Measurements from ENCODE around the gene CCDC148.
A peak's percentile ranks its signal among the peaks of the same experiment; 100 is the strongest.
"Not testable (repeated sequence)": the region's sequence is repeated elsewhere in the genome, so short reads cannot be mapped to it uniquely, and the experiment has no call there.

The CCDC148 gene

GRCh38 chr2:158290225-158290624 lies 166.3 kb downstream of the CCDC148 start:
- no peak for DNase-seq (ENCODE audit: low spot score)

GRCh38 chr2:158276619-158277471 lies 179.7 kb downstream of the CCDC148 start:
- no peak for DNase-seq (ENCODE audit: low spot score)

GRCh38 chr2:158273791-158274190 lies 182.8 kb downstream of the CCDC148 start:
- no peak for DNase-seq (ENCODE audit: low spot score)

- no peak for DNase-seq (ENCODE audit: low spot score)
Measured at GRCh38 chr2:158270536-158270935, 186.0 kb downstream of the CCDC148 start.

- DNase-seq (ENCODE audit: low spot score), result no peak
Measured at GRCh38 chr2:158269143-158269542, 187.4 kb downstream of the CCDC148 start.

- no peak for DNase-seq (ENCODE audit: low spot score)
Measured at GRCh38 chr2:158266111-158266510, 190.4 kb downstream of the CCDC148 start.

- DNase-seq (ENCODE audit: low spot score), result no peak
Measured at GRCh38 chr2:158255257-158255656, 201.3 kb downstream of the CCDC148 start.

GRCh38 chr2:158253170-158253569 lies 203.4 kb downstream of the CCDC148 start:
- DNase-seq (ENCODE audit: low spot score), result no peak

- DNase-seq (ENCODE audit: low spot score), result no peak
Measured at GRCh38 chr2:158251356-158251755, 205.2 kb downstream of the CCDC148 start.

- no peak for DNase-seq (ENCODE audit: low spot score)
Measured at GRCh38 chr2:158243392-158243791, 213.2 kb downstream of the CCDC148 start.

GRCh38 chr2:158242280-158242679 lies 214.3 kb downstream of the CCDC148 start:
- DNase-seq (ENCODE audit: low spot score), result no peak

- no peak for DNase-seq (ENCODE audit: low spot score)
Measured at GRCh38 chr2:158240975-158241374, 215.6 kb downstream of the CCDC148 start.

- DNase-seq (ENCODE audit: low spot score), result no peak
Measured at GRCh38 chr2:158239271-158239670, 217.3 kb downstream of the CCDC148 start.

GRCh38 chr2:158234497-158234896 lies 222.1 kb downstream of the CCDC148 start:
- DNase-seq (ENCODE audit: low spot score), result no peak

GRCh38 chr2:158232476-158232875 lies 224.1 kb downstream of the CCDC148 start:
- DNase-seq (ENCODE audit: low spot score), result peak; percentile 83

GRCh38 chr2:158228943-158229508 lies 227.5 kb downstream of the CCDC148 start:
- no peak for DNase-seq (ENCODE audit: low spot score)

- DNase-seq (ENCODE audit: low spot score), result not testable (repeated sequence)
Measured at GRCh38 chr2:158223066-158223465, 233.5 kb downstream of the CCDC148 start.

GRCh38 chr2:158221063-158222020 lies 235.2 kb downstream of the CCDC148 start:
- DNase-seq (ENCODE audit: low spot score), result no peak

- no peak for DNase-seq (ENCODE audit: low spot score)
Measured at GRCh38 chr2:158217593-158217992, 239.0 kb downstream of the CCDC148 start.

GRCh38 chr2:158214431-158214830 lies 242.1 kb downstream of the CCDC148 start:
- DNase-seq (ENCODE audit: low spot score), result peak; percentile 27

GRCh38 chr2:158213773-158214172 lies 242.8 kb downstream of the CCDC148 start:
- DNase-seq (ENCODE audit: low spot score), result no peak

GRCh38 chr2:158212301-158212700 lies 244.3 kb downstream of the CCDC148 start:
- DNase-seq (ENCODE audit: low spot score), result no peak

Measured in COLO829 (cell line).